Body of pancreas (tissue), 4 donors: ENCODE results near the gene MUSK.

ENCODE experiments used
- POLR2A ChIP-seq, 3 donors: fragments of 450-650 bp; IDR thresholded peaks; one replicate each; pipeline ENCODE4 v1.6.1; 2016; ENCODE audit warnings: antibody characterized with exemption in 3 of 3, mild to moderate bottlenecking in 2 of 3
- TF ChIP-seq, protein P1 (sequence below), 7 experiments: fragments of 450-650 bp in 4 of 7; fragments of 200-600 bp in 3 of 7; sonication (generic) in 3 of 7; IDR thresholded peaks; one replicate each; pipeline ENCODE4 v1.5.1; 2016 to 2019; ENCODE audit warnings: antibody characterized with exemption in 7 of 7

DNA sequence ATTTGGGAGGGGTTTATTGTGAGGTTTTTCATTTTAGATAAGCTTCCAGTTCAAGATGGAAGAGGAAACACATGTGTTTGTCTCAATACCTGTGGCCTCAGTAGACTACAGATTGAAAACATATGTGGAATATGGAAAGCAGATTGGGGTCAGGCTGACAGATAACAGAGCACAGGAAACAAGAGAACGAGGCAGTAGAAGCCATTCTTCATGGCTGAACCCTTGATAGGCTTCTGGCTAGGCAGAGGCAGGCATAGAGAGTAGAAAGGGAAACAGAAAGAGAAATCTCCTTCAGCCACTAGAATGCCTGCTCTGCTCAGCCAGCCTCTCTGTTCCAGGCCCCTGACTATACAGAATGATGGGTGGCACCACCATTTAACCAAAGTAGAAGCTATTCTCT is 152.5 kb downstream of the MUSK start:
- TF ChIP-seq, protein P1, sequence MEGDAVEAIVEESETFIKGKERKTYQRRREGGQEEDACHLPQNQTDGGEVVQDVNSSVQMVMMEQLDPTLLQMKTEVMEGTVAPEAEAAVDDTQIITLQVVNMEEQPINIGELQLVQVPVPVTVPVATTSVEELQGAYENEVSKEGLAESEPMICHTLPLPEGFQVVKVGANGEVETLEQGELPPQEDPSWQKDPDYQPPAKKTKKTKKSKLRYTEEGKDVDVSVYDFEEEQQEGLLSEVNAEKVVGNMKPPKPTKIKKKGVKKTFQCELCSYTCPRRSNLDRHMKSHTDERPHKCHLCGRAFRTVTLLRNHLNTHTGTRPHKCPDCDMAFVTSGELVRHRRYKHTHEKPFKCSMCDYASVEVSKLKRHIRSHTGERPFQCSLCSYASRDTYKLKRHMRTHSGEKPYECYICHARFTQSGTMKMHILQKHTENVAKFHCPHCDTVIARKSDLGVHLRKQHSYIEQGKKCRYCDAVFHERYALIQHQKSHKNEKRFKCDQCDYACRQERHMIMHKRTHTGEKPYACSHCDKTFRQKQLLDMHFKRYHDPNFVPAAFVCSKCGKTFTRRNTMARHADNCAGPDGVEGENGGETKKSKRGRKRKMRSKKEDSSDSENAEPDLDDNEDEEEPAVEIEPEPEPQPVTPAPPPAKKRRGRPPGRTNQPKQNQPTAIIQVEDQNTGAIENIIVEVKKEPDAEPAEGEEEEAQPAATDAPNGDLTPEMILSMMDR (IDR thresholded peaks at IDR 0.05): no peak
- TF ChIP-seq POLR2A (IDR thresholded peaks at IDR 0.05): no peak
